Panc1 (cell line): ENCODE results near the gene SIVA1. TPM values are rescaled to one million over a fixed set of nuclear protein-coding genes. Genes with fewer than 3 reads are reported as not detected.

ENCODE experiments used
- ATAC-seq: fragments of 200-7000 bp; cut with Tn5 transposase; 2 replicates; pipeline ENCODE4 v1.9.1; 2020; ENCODE audit warnings: mild to moderate bottlenecking, moderate library complexity
- BruUV-seq: library from RNA; stranded (reverse); fragments of 400-500 nt; replicated peaks from 2 replicates; lab custom pipeline; 2021; lab: Mats Ljungman, UMichigan
- CTCF ChIA-PET: fragments of 300-600 bp; sonication (Branson Sonifier 250); formaldehyde crosslinking; loops from one replicate; lab custom pipeline; 2022; ENCODE audit warnings: antibody characterized with exemption; lab: Charles Lee
- POLR2A ChIA-PET: fragments of 300-600 bp; sonication (Branson Sonifier 250); formaldehyde crosslinking; loops from one replicate; lab custom pipeline; 2022; ENCODE audit warnings: antibody characterized with exemption; lab: Charles Lee
- DNase-seq: peaks from one replicate; pipeline ENCODE4 v3.0.0-alpha.2; 2010; ENCODE audit warnings: low read depth, low spot score
- H3K27ac ChIP-seq: 2 replicates; pipeline ENCODE4 v1.5.1; 2011; ENCODE audit warnings: mild to moderate bottlenecking, low read length, inconsistent platforms
- H3K27me3 ChIP-seq: fragments of 200-500 bp; sonication (Bioruptor generic); 2 replicates; pipeline ENCODE4 v1.6.0; 2014; ENCODE audit warnings: low read length, inconsistent platforms; ENCODE audit not compliant: control insufficient read depth, insufficient read depth
- H3K36me3 ChIP-seq: fragments of 200-500 bp; sonication (Bioruptor generic); 2 replicates; pipeline ENCODE4 v1.5.1; 2014; ENCODE audit warnings: inconsistent platforms, mild to moderate bottlenecking, low read length, moderate library complexity; ENCODE audit not compliant: control insufficient read depth, insufficient read depth
- H3K4me1 ChIP-seq: 2 replicates; pipeline ENCODE4 v1.5.1; 2011; ENCODE audit warnings: inconsistent platforms, mild to moderate bottlenecking, low read length, moderate library complexity; ENCODE audit not compliant: control insufficient read depth, insufficient read depth
- H3K4me3 ChIP-seq, 2 experiments: 2 replicates each; pipeline ENCODE4 v1.5.1; 2011 to 2012; ENCODE audit warnings: low read depth in 2 of 2, low read length in 2 of 2, mild to moderate bottlenecking in 2 of 2, inconsistent platforms in 1 of 2, moderate library complexity in 1 of 2
- H3K9me3 ChIP-seq: fragments of 200-500 bp; sonication (Bioruptor generic); 2 replicates; pipeline ENCODE4 v1.5.1; 2014; ENCODE audit warnings: low read depth, mild to moderate bottlenecking, inconsistent platforms, low read length, moderate library complexity; ENCODE audit not compliant: control insufficient read depth, insufficient read depth
- POLR2AphosphoS5 ChIP-seq: IDR thresholded peaks from 2 replicates; pipeline ENCODE4 v1.6.1; 2012; ENCODE audit warnings: mild to moderate bottlenecking, low read depth, low read length, moderate library complexity
- SIN3A ChIP-seq: IDR thresholded peaks from 2 replicates; pipeline ENCODE4 v1.6.1; 2012; ENCODE audit warnings: low read depth, mild to moderate bottlenecking, low read length, moderate library complexity, borderline replicate concordance; ENCODE audit not compliant: insufficient read depth
- TCF7L2 ChIP-seq: IDR thresholded peaks from 2 replicates; pipeline ENCODE4 v1.6.1; 2011; ENCODE audit warnings: mild to moderate bottlenecking, low read depth, low read length, inconsistent platforms
- in situ Hi-C: cut with HindIII; loops from 2 replicates; pipeline ENCODE4 v1.10.0; 2016; ENCODE audit warnings: low sequenced_read_pairs, low pct_unique_long_range_greater_than_20kb
- intact Hi-C: fragments of 100-400 bp; cut with micrococcal nuclease; formaldehyde crosslinking; loops from one replicate; pipeline ENCODE4 v1.10.0; 2022; ENCODE audit not compliant: unreplicated experiment
- total RNA-seq: library from RNA; stranded (reverse); gene quantifications from one replicate; pipeline ENCODE4 v1.2.1, GENCODE V29; 2021; ENCODE audit not compliant: unreplicated experiment
- TF ChIP-seq, protein P1 (sequence below), 2 experiments: IDR thresholded peaks; 2 replicates each; pipeline ENCODE4 v1.6.1; 2011 to 2012; ENCODE audit warnings: low read depth in 2 of 2, control low read depth in 1 of 2, low read length in 1 of 2, mild to moderate bottlenecking in 1 of 2, moderate library complexity in 1 of 2; ENCODE audit not compliant: insufficient read depth in 1 of 2
- TF ChIP-seq, protein P2 (sequence below): fragments of 450-650 bp; IDR thresholded peaks from 2 replicates; pipeline ENCODE4 v1.5.1; 2017; ENCODE audit warnings: mild to moderate bottlenecking

The SIVA1 gene
- total RNA-seq, 1 experiment from 2014 or later, result 100 TPM

DNA sequence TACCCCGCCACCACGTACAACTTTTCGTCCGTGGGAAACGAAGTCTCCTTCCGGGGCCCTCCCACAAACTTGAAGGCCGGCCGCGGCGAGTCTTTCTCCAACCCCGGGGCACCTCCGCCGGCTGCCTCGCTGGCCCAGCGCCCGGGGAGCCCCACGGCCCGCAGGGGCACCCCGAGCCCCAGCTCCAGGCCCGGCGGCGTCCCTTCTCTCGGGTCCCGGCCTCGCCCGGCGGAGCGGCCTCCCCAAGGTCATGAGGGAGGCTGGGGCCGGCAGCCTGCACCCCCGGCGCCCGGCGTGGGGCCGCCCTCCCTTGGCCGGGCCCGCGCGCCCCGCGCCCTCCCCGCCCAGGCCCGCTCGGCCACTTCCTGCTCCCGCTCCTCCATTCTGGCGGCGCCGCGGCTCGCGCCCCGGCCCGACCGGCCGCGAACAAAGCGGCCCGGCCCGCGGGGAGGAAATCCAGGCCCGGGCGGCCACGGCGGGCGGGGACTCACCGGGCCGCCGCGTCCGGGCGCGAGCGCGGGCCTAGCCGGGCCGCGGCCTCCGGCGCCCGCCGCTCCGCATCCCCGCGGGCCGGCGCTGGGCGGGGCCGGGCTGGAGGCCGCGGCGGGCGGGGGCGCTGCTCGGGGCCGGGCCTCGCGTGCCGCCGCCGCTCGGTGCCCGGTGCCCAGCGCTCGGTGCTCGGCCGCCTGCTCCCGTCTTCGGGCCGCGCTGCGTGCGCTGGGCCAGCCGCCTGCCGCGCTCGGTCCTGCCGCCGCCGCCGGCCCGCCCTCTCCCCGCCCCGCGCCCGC is 42.2 kb downstream of the SIVA1 start, which contains the start of gene AKT1:
Gene AKT1 (minus strand): TSS at position 756 of the 788 bp plus-strand sequence. CDS start 3,105 bp downstream, outside the sequence.
- H3K4me1 ChIP-seq, result peaks cover 62% of the 10 kb centered on the region
- TF ChIP-seq, protein P1, sequence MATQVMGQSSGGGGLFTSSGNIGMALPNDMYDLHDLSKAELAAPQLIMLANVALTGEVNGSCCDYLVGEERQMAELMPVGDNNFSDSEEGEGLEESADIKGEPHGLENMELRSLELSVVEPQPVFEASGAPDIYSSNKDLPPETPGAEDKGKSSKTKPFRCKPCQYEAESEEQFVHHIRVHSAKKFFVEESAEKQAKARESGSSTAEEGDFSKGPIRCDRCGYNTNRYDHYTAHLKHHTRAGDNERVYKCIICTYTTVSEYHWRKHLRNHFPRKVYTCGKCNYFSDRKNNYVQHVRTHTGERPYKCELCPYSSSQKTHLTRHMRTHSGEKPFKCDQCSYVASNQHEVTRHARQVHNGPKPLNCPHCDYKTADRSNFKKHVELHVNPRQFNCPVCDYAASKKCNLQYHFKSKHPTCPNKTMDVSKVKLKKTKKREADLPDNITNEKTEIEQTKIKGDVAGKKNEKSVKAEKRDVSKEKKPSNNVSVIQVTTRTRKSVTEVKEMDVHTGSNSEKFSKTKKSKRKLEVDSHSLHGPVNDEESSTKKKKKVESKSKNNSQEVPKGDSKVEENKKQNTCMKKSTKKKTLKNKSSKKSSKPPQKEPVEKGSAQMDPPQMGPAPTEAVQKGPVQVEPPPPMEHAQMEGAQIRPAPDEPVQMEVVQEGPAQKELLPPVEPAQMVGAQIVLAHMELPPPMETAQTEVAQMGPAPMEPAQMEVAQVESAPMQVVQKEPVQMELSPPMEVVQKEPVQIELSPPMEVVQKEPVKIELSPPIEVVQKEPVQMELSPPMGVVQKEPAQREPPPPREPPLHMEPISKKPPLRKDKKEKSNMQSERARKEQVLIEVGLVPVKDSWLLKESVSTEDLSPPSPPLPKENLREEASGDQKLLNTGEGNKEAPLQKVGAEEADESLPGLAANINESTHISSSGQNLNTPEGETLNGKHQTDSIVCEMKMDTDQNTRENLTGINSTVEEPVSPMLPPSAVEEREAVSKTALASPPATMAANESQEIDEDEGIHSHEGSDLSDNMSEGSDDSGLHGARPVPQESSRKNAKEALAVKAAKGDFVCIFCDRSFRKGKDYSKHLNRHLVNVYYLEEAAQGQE (IDR thresholded peaks at IDR 0.05; ENCODE audit: insufficient read depth in 1 of 2, low read depth in 2 of 2, low read length in 1 of 2), result no peak
- TF ChIP-seq, protein P2, sequence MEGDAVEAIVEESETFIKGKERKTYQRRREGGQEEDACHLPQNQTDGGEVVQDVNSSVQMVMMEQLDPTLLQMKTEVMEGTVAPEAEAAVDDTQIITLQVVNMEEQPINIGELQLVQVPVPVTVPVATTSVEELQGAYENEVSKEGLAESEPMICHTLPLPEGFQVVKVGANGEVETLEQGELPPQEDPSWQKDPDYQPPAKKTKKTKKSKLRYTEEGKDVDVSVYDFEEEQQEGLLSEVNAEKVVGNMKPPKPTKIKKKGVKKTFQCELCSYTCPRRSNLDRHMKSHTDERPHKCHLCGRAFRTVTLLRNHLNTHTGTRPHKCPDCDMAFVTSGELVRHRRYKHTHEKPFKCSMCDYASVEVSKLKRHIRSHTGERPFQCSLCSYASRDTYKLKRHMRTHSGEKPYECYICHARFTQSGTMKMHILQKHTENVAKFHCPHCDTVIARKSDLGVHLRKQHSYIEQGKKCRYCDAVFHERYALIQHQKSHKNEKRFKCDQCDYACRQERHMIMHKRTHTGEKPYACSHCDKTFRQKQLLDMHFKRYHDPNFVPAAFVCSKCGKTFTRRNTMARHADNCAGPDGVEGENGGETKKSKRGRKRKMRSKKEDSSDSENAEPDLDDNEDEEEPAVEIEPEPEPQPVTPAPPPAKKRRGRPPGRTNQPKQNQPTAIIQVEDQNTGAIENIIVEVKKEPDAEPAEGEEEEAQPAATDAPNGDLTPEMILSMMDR, result no peak
- TF ChIP-seq TCF7L2 (no peak), SIN3A (no peak)
- POLR2A ChIA-PET, result no interaction called here
- CTCF ChIA-PET, result interaction anchor here (1.0 kb wide), 1 partner anchor 31 kb away, joined by 3 read pairs; no protein-coding TSS in a partner anchor
- H3K36me3 ChIP-seq, result peaks cover 2% of the 10 kb centered on the region; the same call in 1 of the 2 replicates
- in situ Hi-C loops, result no loop called here
- H3K27me3 ChIP-seq, result no peaks in the 10 kb centered on the region
- H3K9me3 ChIP-seq, result no peaks in the 10 kb centered on the region
- ATAC-seq (peak; percentile 62), DNase-seq (no peak)
- no TSS peak for BruUV-seq
- H3K4me3 ChIP-seq, result peak within 1 kb of the TSS; percentile 64
- H3K27ac ChIP-seq, result peak within 1 kb of the TSS; percentile 84
- intact Hi-C loops, result no loop called here

DNA sequence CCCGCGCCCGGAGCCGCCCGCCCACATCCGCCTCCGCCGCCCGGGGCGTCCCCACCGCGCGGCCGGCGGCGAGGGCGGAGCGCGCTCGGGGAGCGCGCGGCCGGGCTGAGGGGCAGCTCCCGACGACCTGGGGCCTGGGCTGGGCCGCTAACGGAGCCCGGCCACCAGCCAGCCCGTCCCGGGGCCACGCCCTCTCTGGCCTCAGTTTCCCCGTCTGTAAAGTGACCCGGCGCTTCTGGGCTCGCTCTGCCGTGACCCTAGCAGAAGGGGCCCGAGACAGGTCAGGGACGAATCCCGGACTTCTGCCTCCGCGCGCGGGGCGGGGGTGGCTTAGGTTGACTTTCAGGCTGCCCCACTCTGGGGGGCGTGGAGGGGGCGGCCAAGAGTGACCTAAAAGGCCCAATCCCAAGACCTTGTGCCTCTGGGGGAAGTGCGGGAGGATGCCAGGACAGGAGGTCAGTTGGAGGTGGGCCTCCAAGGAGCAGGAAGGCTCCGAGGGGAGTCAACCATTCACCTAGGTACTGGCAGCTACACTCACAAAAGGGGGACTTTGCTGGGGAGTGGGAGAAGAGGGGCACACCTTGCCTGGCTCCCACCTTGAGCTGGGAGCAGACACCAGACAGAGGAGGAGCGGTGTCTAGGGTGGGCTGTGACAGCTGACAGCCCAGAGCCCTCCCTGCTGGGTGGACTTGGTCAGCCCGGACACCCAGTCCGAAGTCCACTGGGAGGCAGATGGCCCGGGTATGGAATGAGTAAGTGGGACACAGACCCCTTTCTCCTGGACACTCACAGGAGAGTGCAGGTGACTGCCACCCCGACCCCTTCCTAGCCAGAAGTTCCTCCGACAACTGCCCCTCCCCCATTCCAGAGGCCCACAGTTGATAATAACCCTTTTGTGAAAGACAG is 43.1 kb downstream of the SIVA1 start:
- intact Hi-C loops, result no loop called here

More for the DNA sequence above, 43.1 kb downstream of the SIVA1 start:
- peaks cover 62% of the 10 kb centered on the region for H3K4me1 ChIP-seq
- ChIA-PET POLR2A (no interaction called here), CTCF (no interaction called here)
- in situ Hi-C loops, result no loop called here
- peak overlapping the region; percentile 40 to 48 for H3K4me3 ChIP-seq
- no TSS peak for BruUV-seq
- no peaks in the 10 kb centered on the region for H3K27me3 ChIP-seq
- peaks cover 2% of the 10 kb centered on the region; the same call in 1 of the 2 replicates for H3K36me3 ChIP-seq
- TF ChIP-seq SIN3A, result no peak
- TF ChIP-seq, protein P1 (IDR thresholded peaks at IDR 0.05; ENCODE audit: insufficient read depth in 1 of 2, low read depth in 2 of 2, low read length in 1 of 2), result no peak
- TF ChIP-seq TCF7L2, result no peak
- TF ChIP-seq POLR2AphosphoS5, result no peak
- TF ChIP-seq, protein P2, result no peak
- peak overlapping the region; percentile 84 for H3K27ac ChIP-seq
- DNase-seq (no peak), ATAC-seq (no peak; the same call in 1 of the 2 replicates)
- no peaks in the 10 kb centered on the region for H3K9me3 ChIP-seq
